ENCODE results near the gene ULK1.
"Not testable (repeated sequence)": the region's sequence is repeated elsewhere in the genome, so short reads cannot be mapped to it uniquely, and the experiment has no call there.

- not testable (repeated sequence) for TF ChIP-seq CTCF (IDR thresholded peaks at IDR 0.05 in 4 of 5, conservative IDR thresholded peaks at IDR 0.05 in 1 of 5); POLR2A (IDR thresholded peaks at IDR 0.05)
Observed at GRCh38 chr12:131878436-131878835, 16.0 kb upstream of the ULK1 start.
